Thyroid gland (tissue), 4 donors: Measurements from ENCODE around the gene KRT10.

Experiments
- CTCF ChIP-seq, 6 experiments: fragments of 200-600 bp in 3 of 6; fragments of 450-650 bp in 3 of 6; sonication (generic) in 3 of 6; IDR thresholded peaks; one replicate each; pipeline ENCODE4 v1.5.1; 2016 to 2019; ENCODE audit warnings: antibody characterized with exemption in 6 of 6, mild to moderate bottlenecking in 2 of 6, inconsistent platforms in 1 of 6, moderate library complexity in 1 of 6
- POLR2A ChIP-seq, 2 donors: fragments of 450-650 bp; IDR thresholded peaks; one replicate each; pipeline ENCODE4 v1.6.1; 2017; ENCODE audit warnings: antibody characterized with exemption in 2 of 2, mild to moderate bottlenecking in 2 of 2, moderate library complexity in 1 of 2

- TF ChIP-seq CTCF (IDR thresholded peaks at IDR 0.05) (no peak), POLR2A (IDR thresholded peaks at IDR 0.05) (no peak)
These were observed 45.0 kb downstream of the KRT10 start for GRCh38 chr17:40777459-40777858.
